Breast epithelium (tissue), 3 donors: ENCODE data around the gene KLHL36.

Experiments used
- POLR2A ChIP-seq: fragments of 450-650 bp; IDR thresholded peaks from one replicate; pipeline ENCODE4 v1.6.1; 2016; ENCODE audit warnings: antibody characterized with exemption, mild to moderate bottlenecking, moderate library complexity
- POLR2AphosphoS5 ChIP-seq, 3 donors: sonication (generic); formaldehyde crosslinking; IDR thresholded peaks; one replicate each; pipeline ENCODE4 v1.6.1; 2017; ENCODE audit warnings: antibody characterized with exemption in 3 of 3
- TF ChIP-seq, protein P1 (sequence below), 3 donors: fragments of 450-650 bp; IDR thresholded peaks; one replicate each; pipeline ENCODE4 v1.5.1; 2016 to 2017; ENCODE audit warnings: antibody characterized with exemption in 3 of 3, mild to moderate bottlenecking in 3 of 3, moderate library complexity in 3 of 3

GRCh38 chr16:84704253-84704652, 55.9 kb downstream of the KLHL36 start:
- TF ChIP-seq, protein P1, sequence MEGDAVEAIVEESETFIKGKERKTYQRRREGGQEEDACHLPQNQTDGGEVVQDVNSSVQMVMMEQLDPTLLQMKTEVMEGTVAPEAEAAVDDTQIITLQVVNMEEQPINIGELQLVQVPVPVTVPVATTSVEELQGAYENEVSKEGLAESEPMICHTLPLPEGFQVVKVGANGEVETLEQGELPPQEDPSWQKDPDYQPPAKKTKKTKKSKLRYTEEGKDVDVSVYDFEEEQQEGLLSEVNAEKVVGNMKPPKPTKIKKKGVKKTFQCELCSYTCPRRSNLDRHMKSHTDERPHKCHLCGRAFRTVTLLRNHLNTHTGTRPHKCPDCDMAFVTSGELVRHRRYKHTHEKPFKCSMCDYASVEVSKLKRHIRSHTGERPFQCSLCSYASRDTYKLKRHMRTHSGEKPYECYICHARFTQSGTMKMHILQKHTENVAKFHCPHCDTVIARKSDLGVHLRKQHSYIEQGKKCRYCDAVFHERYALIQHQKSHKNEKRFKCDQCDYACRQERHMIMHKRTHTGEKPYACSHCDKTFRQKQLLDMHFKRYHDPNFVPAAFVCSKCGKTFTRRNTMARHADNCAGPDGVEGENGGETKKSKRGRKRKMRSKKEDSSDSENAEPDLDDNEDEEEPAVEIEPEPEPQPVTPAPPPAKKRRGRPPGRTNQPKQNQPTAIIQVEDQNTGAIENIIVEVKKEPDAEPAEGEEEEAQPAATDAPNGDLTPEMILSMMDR (IDR thresholded peaks at IDR 0.05), result no peak
- no peak for TF ChIP-seq POLR2AphosphoS5 (IDR thresholded peaks at IDR 0.05)
- TF ChIP-seq POLR2A, result no peak
